CD4-positive, alpha-beta T cell (primary cell): Measurements from ENCODE around the gene CLCA2. TPM values are rescaled to one million over a fixed set of nuclear protein-coding genes. Genes with fewer than 3 reads are reported as not detected.

Source experiments
- ATAC-seq: fragments of 200-7000 bp; cut with Tn5 transposase; one replicate; pipeline ENCODE4 v1.10.0; 2022; ENCODE audit warnings: mild to moderate bottlenecking; ENCODE audit not compliant: poor library complexity
- CTCF ChIA-PET: fragments of 350-600 bp; sonication (Branson Sonifier 250); formaldehyde crosslinking; loops from one replicate; lab custom pipeline; 2021; ENCODE audit warnings: antibody characterized with exemption, inconsistent platforms; lab: Charles Lee
- POLR2A ChIA-PET: fragments of 350-600 bp; sonication (Branson Sonifier 250); formaldehyde crosslinking; loops from one replicate; lab custom pipeline; 2021; ENCODE audit warnings: antibody characterized with exemption, inconsistent platforms; lab: Charles Lee
- DNase-seq, 14 experiments: peaks; one replicate each; pipeline ENCODE4 v3.0.0-alpha.2; 2013 to 2020; ENCODE audit warnings: mixed read lengths in 2 of 14
- H3K27ac ChIP-seq, 2 donors: one replicate each; pipeline versions ENCODE4 v1.5.1 to v1.7.0; 2013; ENCODE audit warnings: low read length in 2 of 2, low read depth in 1 of 2, mild to moderate bottlenecking in 1 of 2
- H3K27me3 ChIP-seq, 2 experiments: 1 replicate in 1 of 2; 2 replicates in 1 of 2; pipeline versions ENCODE4 v1.6.1 to v1.7.0; 2013; ENCODE audit warnings: low read length in 2 of 2, control low read depth in 1 of 2, mild to moderate bottlenecking in 1 of 2, moderate library complexity in 1 of 2; ENCODE audit not compliant: insufficient read depth in 2 of 2, control insufficient read depth in 1 of 2
- H3K36me3 ChIP-seq: one replicate; pipeline ENCODE4 v1.6.1; 2013; ENCODE audit warnings: low read length, control low read depth; ENCODE audit not compliant: insufficient read depth
- H3K4me1 ChIP-seq: one replicate; pipeline ENCODE4 v1.6.1; 2013; ENCODE audit warnings: low read length, control low read depth; ENCODE audit not compliant: insufficient read depth
- H3K4me3 ChIP-seq: one replicate; pipeline ENCODE4 v1.5.1; 2013; ENCODE audit warnings: mild to moderate bottlenecking, low read length, moderate library complexity
- H3K9me3 ChIP-seq, 2 experiments: 1 replicate in 1 of 2; 2 replicates in 1 of 2; pipeline versions ENCODE4 v1.6.1 to v1.7.0; 2013; ENCODE audit warnings: low read length in 2 of 2, mild to moderate bottlenecking in 2 of 2, control low read depth in 1 of 2, moderate library complexity in 1 of 2; ENCODE audit not compliant: control insufficient read depth in 1 of 2, insufficient read depth in 1 of 2
- H3K27ac Mint-ChIP-seq: one replicate; pipeline ENCODE4 v1.8.0; 2020; ENCODE audit warnings: mixed read lengths
- H3K27me3 Mint-ChIP-seq: one replicate; pipeline ENCODE4 v1.8.0; 2021; ENCODE audit warnings: mixed read lengths
- H3K36me3 Mint-ChIP-seq: one replicate; pipeline ENCODE4 v1.8.0; 2021; ENCODE audit warnings: low read depth, mixed read lengths
- H3K4me1 Mint-ChIP-seq: one replicate; pipeline ENCODE4 v1.8.0; 2021; ENCODE audit warnings: low read depth, mixed read lengths
- H3K4me3 Mint-ChIP-seq: one replicate; pipeline ENCODE4 v1.8.0; 2020; ENCODE audit warnings: mild to moderate bottlenecking, mixed read lengths
- H3K9me3 Mint-ChIP-seq: one replicate; pipeline ENCODE4 v1.8.0; 2020; ENCODE audit warnings: mixed read lengths
- intact Hi-C, 2 experiments: fragments of 100-400 bp; cut with DNase I in 1 of 2; cut with micrococcal nuclease in 1 of 2; formaldehyde crosslinking; loops; one replicate each; pipeline versions ENCODE4 v1.15.1 to v1.9.0; 2023 to 2025; cut with DNase I, micrococcal nuclease
- total RNA-seq, 174 experiments: library from RNA in 2 of 174; stranded (reverse) in 2 of 174; gene quantifications; one replicate each; pipeline ENCODE4 v1.2.3 and lab custom pipeline; 2021 to 2026
- TF ChIP-seq, protein P1 (sequence below): fragments of 200-600 bp; IDR thresholded peaks from one replicate; pipeline ENCODE4 v1.8.0; 2022; ENCODE audit warnings: antibody characterized with exemption, mild to moderate bottlenecking

CLCA2 gene
- total RNA-seq, 2 experiments from 2014 or later = not detected

DNA sequence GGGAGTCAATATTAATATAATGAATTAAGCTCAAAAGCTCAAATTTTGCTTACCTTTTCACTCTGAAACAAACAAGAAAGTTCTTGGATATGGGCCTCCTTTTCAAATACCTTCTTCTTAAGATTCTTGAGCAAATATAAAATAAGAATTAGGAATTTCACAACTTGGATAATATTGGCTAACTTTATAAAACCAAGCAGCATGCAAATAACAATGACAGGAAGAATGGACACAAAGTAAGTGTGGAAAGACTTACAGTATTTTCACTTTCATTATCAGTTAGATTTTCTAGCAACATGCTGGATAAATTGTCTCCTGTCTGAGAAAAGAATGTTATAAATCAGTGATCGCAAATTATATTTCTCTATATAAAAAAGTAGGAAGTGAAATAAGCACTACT lies 41.1 kb upstream of the CLCA2 start:
- ChIA-PET POLR2A (interaction anchor here (1.1 to 2.0 kb wide), 2 partner anchors 13 to 123 kb away, joined by 3 to 10 read pairs; partner anchors contain the start of gene ODF2L), CTCF (no interaction called here)
- Mint-ChIP-seq H3K4me1 (peaks cover 38% of the 10 kb centered on the region), H3K27me3 (no peaks in the 10 kb centered on the region), H3K4me3 (peak overlapping the region; percentile 59), H3K36me3 (peaks cover 29% of the 10 kb centered on the region), H3K27ac (peak overlapping the region; percentile 44), H3K9me3 (no peaks in the 10 kb centered on the region)
- H3K27me3 ChIP-seq = no peaks in the 10 kb centered on the region
- peak in 1 of 14 experiments; percentile 34 for DNase-seq
- TF ChIP-seq, protein P1, sequence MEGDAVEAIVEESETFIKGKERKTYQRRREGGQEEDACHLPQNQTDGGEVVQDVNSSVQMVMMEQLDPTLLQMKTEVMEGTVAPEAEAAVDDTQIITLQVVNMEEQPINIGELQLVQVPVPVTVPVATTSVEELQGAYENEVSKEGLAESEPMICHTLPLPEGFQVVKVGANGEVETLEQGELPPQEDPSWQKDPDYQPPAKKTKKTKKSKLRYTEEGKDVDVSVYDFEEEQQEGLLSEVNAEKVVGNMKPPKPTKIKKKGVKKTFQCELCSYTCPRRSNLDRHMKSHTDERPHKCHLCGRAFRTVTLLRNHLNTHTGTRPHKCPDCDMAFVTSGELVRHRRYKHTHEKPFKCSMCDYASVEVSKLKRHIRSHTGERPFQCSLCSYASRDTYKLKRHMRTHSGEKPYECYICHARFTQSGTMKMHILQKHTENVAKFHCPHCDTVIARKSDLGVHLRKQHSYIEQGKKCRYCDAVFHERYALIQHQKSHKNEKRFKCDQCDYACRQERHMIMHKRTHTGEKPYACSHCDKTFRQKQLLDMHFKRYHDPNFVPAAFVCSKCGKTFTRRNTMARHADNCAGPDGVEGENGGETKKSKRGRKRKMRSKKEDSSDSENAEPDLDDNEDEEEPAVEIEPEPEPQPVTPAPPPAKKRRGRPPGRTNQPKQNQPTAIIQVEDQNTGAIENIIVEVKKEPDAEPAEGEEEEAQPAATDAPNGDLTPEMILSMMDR = no peak
- H3K27ac ChIP-seq = no peak overlapping the region
- intact Hi-C loops = loop anchor here in 1 of 2 experiments (10.0 kb wide), 1 partner anchor 322 kb away; the partner anchor contains the start of gene SH3GLB1
- H3K4me1 ChIP-seq = no peaks in the 10 kb centered on the region
- ATAC-seq = no peak
- H3K4me3 ChIP-seq = peak overlapping the region; percentile 8
- peaks cover 3% of the 10 kb centered on the region for H3K36me3 ChIP-seq
- H3K9me3 ChIP-seq = no peaks in the 10 kb centered on the region

DNA sequence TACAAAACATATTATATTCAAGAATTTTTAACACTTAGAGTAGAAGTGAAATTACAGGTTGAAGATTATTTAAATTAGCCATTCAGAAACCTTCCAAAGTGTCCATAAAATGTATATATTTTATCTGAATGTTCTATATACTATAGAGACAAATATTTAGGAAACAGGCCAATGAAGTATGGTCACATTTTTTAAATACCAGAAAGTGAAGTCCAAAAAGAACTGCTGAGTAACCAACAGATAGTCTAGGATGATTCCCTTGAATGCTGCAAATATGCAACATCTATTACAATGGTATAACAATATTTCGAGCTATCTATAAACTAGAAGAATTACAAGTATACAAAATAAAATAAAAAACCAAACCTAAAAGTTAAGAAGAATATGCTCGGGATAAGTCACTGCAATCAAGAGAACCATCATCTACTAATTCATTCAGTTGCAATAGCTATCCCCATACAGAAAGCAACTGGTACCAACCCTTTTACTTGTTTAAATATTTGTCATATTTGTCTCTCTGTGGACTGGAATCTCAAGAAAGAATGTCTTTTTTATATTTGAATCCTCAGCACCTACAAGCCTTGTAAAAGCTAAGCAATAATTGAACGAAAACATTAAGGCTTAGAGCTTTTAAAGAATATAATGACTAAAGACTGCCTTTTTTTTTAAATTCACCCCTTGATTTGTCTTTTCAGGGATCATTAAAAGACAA lies 35.9 kb upstream of the CLCA2 start:
- peaks cover 4% of the 10 kb centered on the region for H3K4me1 ChIP-seq
- peak overlapping the region in 1 of 2 donors; percentile 73 for H3K27ac ChIP-seq
- Mint-ChIP-seq H3K4me3 (no peak overlapping the region), H3K9me3 (peaks cover 2% of the 10 kb centered on the region), H3K4me1 (peaks cover 64% of the 10 kb centered on the region), H3K27me3 (no peaks in the 10 kb centered on the region), H3K36me3 (peaks cover 12% of the 10 kb centered on the region), H3K27ac (peak overlapping the region; percentile 78)
- no peaks in the 10 kb centered on the region for H3K27me3 ChIP-seq
- no peak for DNase-seq
- ChIA-PET CTCF (interaction anchor here (0.8 to 1.7 kb wide), 2 partner anchors 8 to 316 kb away, joined by 4 read pairs; partner anchors contain the start of genes ODF2L and SH3GLB1), POLR2A (interaction anchor here (0.6 to 4.4 kb wide), 6 partner anchors 8 to 583 kb away, joined by 3 to 40 read pairs (median 4); partner anchors contain the start of genes ODF2L and SH3GLB1)
- peaks cover 3% of the 10 kb centered on the region for H3K36me3 ChIP-seq
- TF ChIP-seq, protein P1 = no peak
- no peak for ATAC-seq
- no peaks in the 10 kb centered on the region for H3K9me3 ChIP-seq
- H3K4me3 ChIP-seq = no peak overlapping the region
- intact Hi-C loops = loop anchor here (5.0 to 10.0 kb wide), 4 partner anchors 317 to 944 kb away; partner anchors contain the start of genes HS2ST1 (in 1 of the 2), SELENOF (in 1 of the 2) and SH3GLB1 (in 1 of the 2)

DNA sequence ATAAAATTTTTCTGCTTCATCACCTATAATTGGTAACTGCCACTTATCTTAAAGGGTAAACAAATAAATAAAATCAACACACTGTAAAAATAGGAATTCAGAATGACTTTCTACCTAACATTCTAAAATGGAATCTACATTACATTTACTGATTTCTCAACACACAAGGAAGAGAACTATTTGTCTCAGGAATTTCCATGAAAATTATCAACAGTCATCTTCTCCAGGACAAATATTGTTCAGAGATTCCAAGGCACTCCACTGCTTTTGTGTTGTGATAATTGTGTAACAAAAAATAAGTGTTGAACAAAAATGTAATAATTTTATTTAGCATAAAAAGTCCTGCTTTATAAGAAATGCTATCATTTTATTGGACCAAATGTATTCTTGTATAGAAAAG lies 35.2 kb upstream of the CLCA2 start:
- H3K27me3 Mint-ChIP-seq = no peaks in the 10 kb centered on the region

More for the DNA sequence above, 35.2 kb upstream of the CLCA2 start:
- intact Hi-C loops = loop anchor here (5.0 to 10.0 kb wide), 4 partner anchors 316 to 944 kb away; partner anchors contain the start of genes HS2ST1 (in 1 of the 2), SELENOF (in 1 of the 2) and SH3GLB1 (in 1 of the 2)
- ATAC-seq (no peak), DNase-seq (no peak)
- peaks cover 65% of the 10 kb centered on the region for H3K4me1 Mint-ChIP-seq
- peaks cover 3% of the 10 kb centered on the region for H3K36me3 ChIP-seq
- H3K4me3 ChIP-seq = no peak overlapping the region
- no peaks in the 10 kb centered on the region for H3K27me3 ChIP-seq
- ChIA-PET CTCF (no interaction called here), POLR2A (interaction anchor here (1.1 to 4.4 kb wide), 4 partner anchors 8 to 316 kb away, joined by 3 to 40 read pairs (median 8); partner anchors contain the start of genes ODF2L and SH3GLB1)
- H3K4me1 ChIP-seq = peaks cover 4% of the 10 kb centered on the region
- H3K36me3 Mint-ChIP-seq = peaks cover 12% of the 10 kb centered on the region
- peaks cover 2% of the 10 kb centered on the region for H3K9me3 Mint-ChIP-seq
- H3K27ac ChIP-seq = peak overlapping the region; percentile 8 to 73
- no peaks in the 10 kb centered on the region for H3K9me3 ChIP-seq
- peak overlapping the region; percentile 77 for H3K4me3 Mint-ChIP-seq
- H3K27ac Mint-ChIP-seq = peak overlapping the region; percentile 78
- TF ChIP-seq, protein P1 = no peak
